PC-3 (cell line): ENCODE measurements around the gene MAMLD1. TPM values are rescaled to one million over a fixed set of nuclear protein-coding genes. Genes with fewer than 3 reads are reported as not detected.

Experiments used
- ATAC-seq: fragments of 200-7000 bp; cut with Tn5 transposase; 2 replicates; pipeline ENCODE4 v1.9.1; 2020; ENCODE audit warnings: mild to moderate bottlenecking, moderate library complexity
- BruUV-seq: library from RNA; stranded (reverse); fragments of 400-500 nt; replicated peaks from 2 replicates; lab custom pipeline; 2021; lab: Mats Ljungman, UMichigan
- CTCF ChIA-PET: fragments of 300-600 bp; sonication (Branson Sonifier 250); formaldehyde crosslinking; loops from one replicate; lab custom pipeline; 2022; ENCODE audit warnings: antibody characterized with exemption; lab: Charles Lee
- POLR2A ChIA-PET: fragments of 300-600 bp; sonication (Branson Sonifier 250); formaldehyde crosslinking; loops from one replicate; lab custom pipeline; 2022; ENCODE audit warnings: antibody characterized with exemption; ENCODE audit not compliant: unreplicated experiment; lab: Charles Lee
- DNase-seq: peaks from one replicate; pipeline ENCODE4 v3.0.0-alpha.2; 2015
- H2AFZ ChIP-seq: fragments of 300-600 bp; sonication (generic); 2 replicates; pipeline ENCODE4 v1.6.0; 2016; ENCODE audit warnings: antibody characterized with exemption, low read length
- H3F3A ChIP-seq: fragments of 300-600 bp; sonication (generic); one replicate; pipeline ENCODE4 v1.6.0; 2017; ENCODE audit warnings: antibody characterized with exemption, low read length, control low read depth, mild to moderate bottlenecking; ENCODE audit not compliant: unreplicated experiment
- H3K27ac ChIP-seq: fragments of 300-600 bp; sonication (generic); 2 replicates; pipeline ENCODE4 v1.5.1; 2016; ENCODE audit warnings: mild to moderate bottlenecking, low read length
- H3K27me3 ChIP-seq: fragments of 300-600 bp; sonication (generic); 2 replicates; pipeline ENCODE4 v1.6.1; 2016; ENCODE audit warnings: low read length, mixed read lengths
- H3K36me3 ChIP-seq: fragments of 300-600 bp; sonication (generic); 2 replicates; pipeline ENCODE4 v1.6.1; 2016; ENCODE audit warnings: low read depth, mixed run types, low read length, mixed read lengths
- H3K4me1 ChIP-seq: fragments of 300-600 bp; sonication (generic); 2 replicates; pipeline ENCODE4 v1.5.1; 2016; ENCODE audit warnings: low read length; ENCODE audit not compliant: insufficient read depth
- H3K4me2 ChIP-seq: fragments of 300-600 bp; sonication (generic); 2 replicates; pipeline ENCODE4 v1.6.0; 2016; ENCODE audit warnings: low read length
- H3K4me3 ChIP-seq: fragments of 300-600 bp; sonication (generic); 2 replicates; pipeline ENCODE4 v1.5.1; 2016; ENCODE audit warnings: mild to moderate bottlenecking, low read length, mixed read lengths
- H3K79me2 ChIP-seq: fragments of 300-600 bp; sonication (generic); 2 replicates; pipeline ENCODE4 v1.6.1; 2017; ENCODE audit warnings: low read length, mixed read lengths
- H3K9ac ChIP-seq: fragments of 300-600 bp; sonication (generic); 2 replicates; pipeline ENCODE4 v1.6.0; 2016; ENCODE audit warnings: mild to moderate bottlenecking, low read length
- H3K9me2 ChIP-seq: fragments of 300-600 bp; sonication (generic); replicated peaks from 2 replicates; pipeline ENCODE4 v1.6.1; 2016; ENCODE audit warnings: mixed run types, low read length, mixed read lengths
- H3K9me3 ChIP-seq: fragments of 300-600 bp; sonication (generic); 2 replicates; pipeline ENCODE4 v1.6.1; 2016; ENCODE audit warnings: low read length, mixed read lengths
- H4K20me1 ChIP-seq: fragments of 300-600 bp; sonication (generic); 2 replicates; pipeline ENCODE4 v1.6.1; 2016; ENCODE audit warnings: low read length, mixed read lengths
- CTCF ChIP-seq: fragments of 300-600 bp; sonication (generic); conservative IDR thresholded peaks from 2 replicates; pipeline ENCODE4 v1.5.1; 2017; ENCODE audit warnings: antibody characterized with exemption, low read depth, mild to moderate bottlenecking, low read length
- EZH2 ChIP-seq: fragments of 300-600 bp; sonication (generic); IDR thresholded peaks from one replicate; pipeline ENCODE4 v1.6.1; 2017; ENCODE audit warnings: antibody characterized with exemption, mild to moderate bottlenecking, low read length; ENCODE audit not compliant: unreplicated experiment
- EZH2phosphoT487 ChIP-seq: fragments of 300-600 bp; sonication (generic); IDR thresholded peaks from 2 replicates; pipeline ENCODE4 v1.6.1; 2018; ENCODE audit warnings: mild to moderate bottlenecking, antibody characterized with exemption, low read length, borderline replicate concordance
- intact Hi-C: fragments of 100-400 bp; cut with micrococcal nuclease; formaldehyde crosslinking; loops from 2 replicates; pipeline ENCODE4 v1.9.0; 2023
- total RNA-seq: library from RNA; depleted of rRNA; stranded (reverse); fragments of >200 nt; gene quantifications from 2 replicates; pipeline ENCODE4 v1.2.3, GENCODE V29; 2014

The MAMLD1 gene
- total RNA-seq, 1 experiment from 2014 or later = 2.8 TPM

GRCh38 chrX:150542846-150543229 lies 179.7 kb downstream of the MAMLD1 start:
- no TSS peak for BruUV-seq
- POLR2A ChIA-PET = no interaction called here
- no peak overlapping the region for H3K27ac ChIP-seq
- CTCF ChIA-PET = interaction anchor here (0.5 kb wide), 1 partner anchor 97 kb away, joined by 3 read pairs; no protein-coding TSS in a partner anchor
- TF ChIP-seq EZH2 (no peak), EZH2phosphoT487 (no peak), CTCF (no peak)
- H2AFZ ChIP-seq = no peak overlapping the region
- H3K4me1 ChIP-seq = no peaks in the 10 kb centered on the region
- no peaks in the 10 kb centered on the region for H3K27me3 ChIP-seq
- no peaks in the 10 kb centered on the region for H3K9me2 ChIP-seq
- H3F3A ChIP-seq = no peaks in the 10 kb centered on the region
- no peaks in the 10 kb centered on the region for H3K9me3 ChIP-seq
- no peaks in the 10 kb centered on the region for H3K36me3 ChIP-seq
- ATAC-seq (no peak), DNase-seq (no peak)
- no peak overlapping the region for H3K9ac ChIP-seq
- intact Hi-C loops = no loop called here
- no peak overlapping the region for H3K4me3 ChIP-seq
- no peak overlapping the region for H3K4me2 ChIP-seq
- no peaks in the 10 kb centered on the region for H3K79me2 ChIP-seq
- H4K20me1 ChIP-seq = no peaks in the 10 kb centered on the region

GRCh38 chrX:150543230-150544155 lies 180.4 kb downstream of the MAMLD1 start:
- H3K9me2 ChIP-seq = no peaks in the 10 kb centered on the region
- no peak overlapping the region for H3K27ac ChIP-seq
- no peak for ATAC-seq
- no peaks in the 10 kb centered on the region for H3F3A ChIP-seq
- H3K4me3 ChIP-seq = no peak overlapping the region
- peaks cover 6% of the 10 kb centered on the region for H3K4me1 ChIP-seq
- TF ChIP-seq EZH2phosphoT487 (no peak), EZH2 (no peak), CTCF (no peak)
- no peak overlapping the region for H3K4me2 ChIP-seq
- CTCF ChIA-PET = no interaction called here
- intact Hi-C loops = no loop called here
- POLR2A ChIA-PET = no interaction called here
- BruUV-seq = no TSS peak
- no peaks in the 10 kb centered on the region for H4K20me1 ChIP-seq
- no peak overlapping the region for H2AFZ ChIP-seq
- H3K9ac ChIP-seq = no peak overlapping the region
- H3K36me3 ChIP-seq = no peaks in the 10 kb centered on the region
- no peaks in the 10 kb centered on the region for H3K79me2 ChIP-seq
- H3K9me3 ChIP-seq = no peaks in the 10 kb centered on the region
- no peak for DNase-seq
- H3K27me3 ChIP-seq = no peaks in the 10 kb centered on the region
